ENCODE results near the gene SLC12A3. TPM values are rescaled to one million over a fixed set of nuclear protein-coding genes. Genes with fewer than 3 reads are reported as not detected.
"Not testable (repeated sequence)": the region's sequence is repeated elsewhere in the genome, so short reads cannot be mapped to it uniquely, and the experiment has no call there.

SLC12A3 gene
- total RNA-seq, 2 donors from 2014 or later: not detected

DNA sequence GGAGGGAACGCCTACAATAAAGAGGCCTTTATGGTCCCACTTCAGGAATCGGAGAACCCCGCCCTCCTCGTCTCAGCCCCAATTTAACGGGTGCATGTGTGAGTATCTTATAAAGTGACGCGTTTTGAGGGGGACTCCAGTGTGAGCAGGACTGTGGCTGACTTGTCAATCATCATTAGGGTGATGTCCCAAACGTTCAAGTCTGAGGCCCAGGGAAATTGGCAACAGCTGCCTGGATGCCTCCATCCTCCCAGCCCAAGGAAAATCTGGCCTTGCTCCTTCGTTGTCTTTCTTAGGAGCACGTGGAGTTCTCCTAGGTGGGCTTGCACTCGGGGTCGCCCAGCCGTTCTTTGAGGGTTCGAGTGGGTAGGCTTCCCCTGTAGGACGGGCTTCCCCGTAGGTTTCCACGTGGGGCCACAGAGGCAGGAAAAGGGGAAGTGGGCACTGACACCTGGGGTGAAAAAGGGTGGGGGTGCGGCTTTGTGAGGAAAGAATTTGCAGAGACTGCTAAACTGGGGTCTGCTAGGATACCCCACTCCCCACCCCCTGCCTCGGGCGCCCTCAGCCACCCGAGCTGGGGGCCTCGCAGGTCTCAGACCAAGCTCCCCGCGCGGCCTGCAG lies 66.4 kb downstream of the SLC12A3 start:
- DNase-seq (no peak), ATAC-seq (replicated peaks in 1 of 2) (no peak)
- Mint-ChIP-seq H3K9me3 (no peaks in the 10 kb centered on the region), H3K27me3 (ENCODE audit: low read depth) (no peaks in the 10 kb centered on the region), H3K4me3 (peak overlapping the region; percentile 99 to 100), H3K27ac (peak overlapping the region; percentile 97), H3K4me1 (ENCODE audit: low read depth) (peaks cover 31% of the 10 kb centered on the region), H3K36me3 (ENCODE audit: insufficient read depth in 2 of 2) (peaks cover 30 to 40% of the 10 kb centered on the region in 2 donors)

DNA sequence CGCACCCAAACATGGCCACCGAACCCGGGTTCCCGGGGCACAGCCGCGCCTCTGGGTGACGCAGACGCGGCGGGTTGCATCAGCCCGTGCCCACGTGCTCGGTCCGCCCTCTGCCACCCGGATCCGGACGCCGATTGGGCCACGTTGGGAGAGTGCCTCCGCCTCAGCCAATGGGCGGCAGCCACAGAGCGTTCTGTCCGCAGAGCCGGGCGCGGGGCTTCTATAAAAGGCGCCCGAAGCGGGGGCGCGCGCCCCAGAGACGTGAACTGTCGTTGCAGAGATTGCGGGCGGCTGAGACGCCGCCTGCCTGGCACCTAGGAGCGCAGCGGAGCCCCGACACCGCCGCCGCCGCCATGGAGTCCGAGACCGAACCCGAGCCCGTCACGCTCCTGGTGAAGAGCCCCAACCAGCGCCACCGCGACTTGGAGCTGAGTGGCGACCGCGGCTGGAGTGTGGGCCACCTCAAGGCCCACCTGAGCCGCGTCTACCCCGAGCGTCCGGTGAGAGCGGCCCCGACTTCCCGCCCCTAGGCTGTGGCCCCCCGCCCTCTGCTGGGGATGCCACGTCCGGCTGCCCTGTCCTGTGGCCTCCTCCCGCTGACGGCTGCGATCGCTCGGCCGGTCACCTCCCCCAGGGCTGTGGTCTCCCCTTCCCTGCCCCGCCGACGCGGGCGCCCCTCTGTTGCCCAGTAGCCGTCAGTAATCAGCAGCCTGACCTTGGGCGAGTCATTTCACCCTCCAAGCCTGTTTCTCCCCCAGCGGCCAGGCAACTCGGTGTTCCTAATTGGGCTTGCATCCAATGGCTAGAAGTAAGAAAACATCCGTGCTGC lies 67.1 kb downstream of the SLC12A3 start, which contains the start of gene HERPUD1:
Gene HERPUD1, plus strand, starts transcription at position 251 of the 829 bp plus-strand sequence. Its CDS starts 103 bp downstream, at position 354.
- Mint-ChIP-seq H3K9me3 (no peaks in the 10 kb centered on the region), H3K4me3 (peak within 1 kb of the TSS; percentile 99 to 100), H3K36me3 (ENCODE audit: insufficient read depth in 2 of 2) (peaks cover 35 to 48% of the 10 kb centered on the region in 2 donors), H3K27ac (peak within 1 kb of the TSS; percentile 99), H3K27me3 (ENCODE audit: low read depth) (no peaks in the 10 kb centered on the region), H3K4me1 (ENCODE audit: low read depth) (peaks cover 39% of the 10 kb centered on the region)
- ATAC-seq (replicated peaks in 1 of 2) (peak; percentile 90 to 93), DNase-seq (peak; percentile 99)

DNA sequence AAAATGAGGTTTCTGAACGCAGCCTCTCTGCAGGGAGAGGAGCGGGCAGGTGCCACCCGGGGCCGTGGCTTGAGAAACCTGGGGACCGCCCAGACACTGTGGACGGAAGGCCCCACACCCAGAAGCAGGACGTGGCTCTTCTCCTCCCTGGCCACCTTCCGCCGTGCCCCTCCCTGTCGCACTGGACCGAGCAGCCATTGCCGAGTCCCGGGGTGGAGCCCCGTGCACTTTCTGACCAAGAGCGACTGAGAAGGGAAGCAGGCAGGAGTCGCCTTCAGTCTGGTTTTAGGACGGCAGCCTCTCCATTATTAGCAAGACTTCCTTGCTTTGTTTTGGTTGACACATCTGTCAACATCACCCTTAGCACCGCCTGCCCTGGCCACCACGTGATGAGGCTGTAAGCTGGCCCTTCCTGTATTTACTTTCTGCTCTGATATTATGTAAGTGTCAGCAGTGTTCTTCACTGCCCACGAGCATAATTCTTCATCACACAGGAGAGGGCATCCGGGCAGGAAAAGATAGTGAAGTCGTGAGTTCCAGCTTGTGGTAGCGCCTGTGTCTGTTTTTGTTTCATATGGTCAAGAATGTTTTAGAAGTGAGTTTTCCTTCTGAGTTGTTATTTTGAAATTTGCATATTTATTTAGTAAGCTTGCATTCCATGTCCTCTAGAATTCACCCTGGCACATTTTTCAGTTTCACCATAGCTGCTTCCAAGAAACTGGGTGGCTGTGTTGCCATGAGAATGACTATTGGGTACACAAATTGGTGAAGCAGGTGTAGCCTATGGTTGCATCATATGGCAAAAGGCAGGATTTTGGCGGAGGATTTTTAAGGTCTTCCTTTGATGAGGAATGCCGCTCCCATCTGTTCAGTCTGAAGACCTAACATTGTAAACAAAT lies 68.0 kb downstream of the SLC12A3 start:
- peak overlapping the region; percentile 99 for H3K27ac Mint-ChIP-seq
- H3K36me3 Mint-ChIP-seq (ENCODE audit: insufficient read depth in 2 of 2): peaks cover 40 to 56% of the 10 kb centered on the region in 2 donors

DNA sequence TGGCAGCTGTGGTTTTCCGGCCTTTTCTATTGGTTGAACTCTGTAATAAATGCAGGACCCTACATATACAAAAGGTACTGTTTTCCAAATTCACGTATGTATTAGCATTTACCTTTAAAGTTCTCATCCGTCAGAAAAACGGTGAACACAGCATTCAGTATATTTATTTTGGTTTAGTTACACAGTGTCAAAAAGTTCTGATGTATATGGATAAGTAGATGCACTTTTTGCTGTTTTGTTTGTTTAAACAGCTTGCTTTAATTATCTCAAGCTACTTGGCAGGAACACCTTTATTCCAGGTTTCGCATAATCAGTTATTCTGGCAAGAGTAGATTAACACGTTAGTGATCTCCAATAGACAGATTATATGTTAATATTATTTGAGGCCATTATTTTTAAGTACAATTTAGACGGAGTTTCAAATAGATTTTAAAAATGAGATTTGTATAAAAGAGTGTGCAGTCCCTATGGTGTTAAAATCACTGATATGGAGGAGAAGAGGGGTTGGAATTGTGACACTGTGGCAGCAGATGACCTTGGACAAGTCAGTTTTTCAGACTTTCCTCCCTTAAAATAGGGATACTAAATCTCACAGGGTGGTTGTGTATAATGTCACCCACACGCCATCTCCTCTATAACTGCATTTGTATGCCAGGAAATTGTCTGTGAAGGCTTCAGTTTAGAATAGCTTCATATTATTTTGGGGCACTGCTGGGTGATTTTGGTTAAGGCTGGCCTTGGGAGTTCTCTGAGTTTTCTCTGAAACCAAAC lies 69.0 kb downstream of the SLC12A3 start:
- ATAC-seq (replicated peaks in 1 of 2): no peak
- no peaks in the 10 kb centered on the region for H3K27me3 Mint-ChIP-seq (ENCODE audit: low read depth)
- peak overlapping the region; percentile 99 for H3K27ac Mint-ChIP-seq
- peak overlapping the region; percentile 99 to 100 for H3K4me3 Mint-ChIP-seq
- H3K36me3 Mint-ChIP-seq (ENCODE audit: insufficient read depth in 2 of 2): peaks cover 47 to 64% of the 10 kb centered on the region in 2 donors
- peaks cover 58% of the 10 kb centered on the region for H3K4me1 Mint-ChIP-seq (ENCODE audit: low read depth)
- no peak for DNase-seq
- H3K9me3 Mint-ChIP-seq: no peaks in the 10 kb centered on the region

More for the DNA sequence above, 68.0 kb downstream of the SLC12A3 start:
- H3K9me3 Mint-ChIP-seq: no peaks in the 10 kb centered on the region
- ATAC-seq (replicated peaks in 1 of 2) (peak; percentile 4 to 13), DNase-seq (peak; percentile 48 to 70)
- H3K27me3 Mint-ChIP-seq (ENCODE audit: low read depth): no peaks in the 10 kb centered on the region
- peak overlapping the region; percentile 99 to 100 for H3K4me3 Mint-ChIP-seq
- peaks cover 47% of the 10 kb centered on the region for H3K4me1 Mint-ChIP-seq (ENCODE audit: low read depth)

DNA sequence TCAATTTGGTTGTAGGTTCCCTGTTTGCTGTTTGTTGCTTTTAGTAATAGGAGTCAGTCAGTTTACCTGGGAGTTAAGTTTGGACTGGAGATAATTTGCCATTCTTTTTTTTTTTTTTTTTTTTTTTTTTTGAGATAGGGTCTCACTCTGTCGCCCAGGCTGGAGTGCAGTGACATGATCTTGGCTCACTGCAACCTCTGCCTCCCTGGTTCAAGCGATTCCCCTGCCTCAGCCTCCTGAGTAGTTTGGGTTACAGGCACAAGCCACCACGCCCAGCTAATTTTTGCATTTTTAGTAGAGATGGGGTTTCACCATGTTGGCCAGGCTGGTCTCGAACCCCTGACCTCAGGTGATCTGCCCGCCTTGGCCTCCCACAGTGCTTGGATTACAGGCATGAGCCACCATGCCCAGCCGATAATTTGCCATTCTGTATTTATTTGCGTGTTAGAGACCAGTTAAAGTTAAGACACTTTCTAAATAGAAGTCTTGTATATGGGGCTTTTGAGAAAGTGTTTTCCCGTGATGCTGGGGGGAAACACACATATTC lies 69.7 kb downstream of the SLC12A3 start:
- Mint-ChIP-seq H3K36me3 (ENCODE audit: insufficient read depth in 2 of 2) (peaks cover 52 to 71% of the 10 kb centered on the region in 2 donors), H3K27ac (peak overlapping the region; percentile 99), H3K4me3 (peak overlapping the region; percentile 99 to 100), H3K4me1 (ENCODE audit: low read depth) (peaks cover 64% of the 10 kb centered on the region)
- H3K9me3 Mint-ChIP-seq; DNase-seq; ATAC-seq (replicated peaks in 1 of 2); H3K27me3 Mint-ChIP-seq (ENCODE audit: low read depth): not testable (repeated sequence)

DNA sequence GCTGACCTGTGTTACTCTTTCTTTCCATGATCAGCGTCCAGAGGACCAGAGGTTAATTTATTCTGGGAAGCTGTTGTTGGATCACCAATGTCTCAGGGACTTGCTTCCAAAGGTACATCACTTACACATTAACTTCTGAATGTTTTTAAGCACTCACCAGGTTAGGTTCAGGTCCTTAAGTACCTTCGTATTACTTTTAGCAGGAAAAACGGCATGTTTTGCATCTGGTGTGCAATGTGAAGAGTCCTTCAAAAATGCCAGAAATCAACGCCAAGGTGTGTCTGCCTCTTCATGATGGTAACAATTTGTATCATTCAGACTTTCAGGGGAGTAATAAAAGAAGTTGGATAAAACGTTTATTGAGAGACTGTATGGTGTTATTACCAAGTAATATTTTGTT lies 70.2 kb downstream of the SLC12A3 start:
- Mint-ChIP-seq H3K4me1 (ENCODE audit: low read depth) (peaks cover 69% of the 10 kb centered on the region), H3K9me3 (no peaks in the 10 kb centered on the region), H3K27ac (peak overlapping the region; percentile 99), H3K36me3 (ENCODE audit: insufficient read depth in 2 of 2) (peaks cover 57 to 76% of the 10 kb centered on the region in 2 donors), H3K4me3 (peak overlapping the region; percentile 99 to 100), H3K27me3 (ENCODE audit: low read depth) (no peaks in the 10 kb centered on the region)
- no peak for DNase-seq
- no peak for ATAC-seq (replicated peaks in 1 of 2)

DNA sequence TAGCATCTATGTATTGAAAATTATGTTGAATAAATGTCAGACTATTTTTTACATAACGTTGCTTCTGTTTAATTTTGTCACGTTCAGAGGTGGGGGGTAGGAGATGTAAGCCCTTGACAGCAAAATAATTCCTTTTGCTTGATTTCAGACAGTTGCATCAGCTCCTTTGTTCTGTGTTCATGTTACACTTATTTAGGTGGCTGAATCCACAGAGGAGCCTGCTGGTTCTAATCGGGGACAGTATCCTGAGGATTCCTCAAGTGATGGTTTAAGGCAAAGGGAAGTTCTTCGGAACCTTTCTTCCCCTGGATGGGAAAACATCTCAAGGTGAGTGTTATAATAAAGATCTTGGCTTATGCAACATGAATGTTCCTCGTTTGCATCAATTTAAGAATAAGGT lies 71.5 kb downstream of the SLC12A3 start:
- ATAC-seq (replicated peaks in 1 of 2): no peak
- Mint-ChIP-seq H3K36me3 (ENCODE audit: insufficient read depth in 2 of 2) (peaks cover 59 to 79% of the 10 kb centered on the region in 2 donors), H3K27ac (peak overlapping the region; percentile 99), H3K9me3 (no peaks in the 10 kb centered on the region), H3K4me3 (peak overlapping the region; percentile 99 to 100), H3K27me3 (ENCODE audit: low read depth) (no peaks in the 10 kb centered on the region), H3K4me1 (ENCODE audit: low read depth) (peaks cover 67% of the 10 kb centered on the region)
- DNase-seq: no peak

DNA sequence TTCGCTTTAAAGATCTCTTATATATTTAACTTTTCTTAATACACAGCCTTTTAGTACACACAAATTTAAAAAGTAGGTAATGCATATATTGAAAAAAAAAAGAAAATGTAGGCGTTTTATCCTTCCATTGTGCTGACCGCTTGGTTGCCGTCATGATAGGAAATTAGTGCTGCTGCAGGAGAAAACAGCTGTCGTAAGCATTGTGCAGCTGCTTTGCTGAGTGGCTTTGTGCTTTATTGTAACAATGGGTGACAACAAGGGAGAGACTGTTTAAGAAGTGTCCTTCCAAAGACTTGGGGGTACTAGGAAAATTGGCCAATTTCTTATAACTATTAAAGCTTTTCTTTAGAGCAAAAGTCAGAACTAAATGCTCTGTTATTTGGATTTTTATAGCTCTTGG lies 71.9 kb downstream of the SLC12A3 start:
- H3K36me3 Mint-ChIP-seq (ENCODE audit: insufficient read depth in 2 of 2): peaks cover 59 to 82% of the 10 kb centered on the region in 2 donors
- no peaks in the 10 kb centered on the region for H3K27me3 Mint-ChIP-seq (ENCODE audit: low read depth)
- DNase-seq: no peak
- no peaks in the 10 kb centered on the region for H3K9me3 Mint-ChIP-seq
- H3K4me3 Mint-ChIP-seq: peak overlapping the region; percentile 99 to 100
- peaks cover 71% of the 10 kb centered on the region for H3K4me1 Mint-ChIP-seq (ENCODE audit: low read depth)
- no peak for ATAC-seq (replicated peaks in 1 of 2)
- H3K27ac Mint-ChIP-seq: peak overlapping the region; percentile 99

DNA sequence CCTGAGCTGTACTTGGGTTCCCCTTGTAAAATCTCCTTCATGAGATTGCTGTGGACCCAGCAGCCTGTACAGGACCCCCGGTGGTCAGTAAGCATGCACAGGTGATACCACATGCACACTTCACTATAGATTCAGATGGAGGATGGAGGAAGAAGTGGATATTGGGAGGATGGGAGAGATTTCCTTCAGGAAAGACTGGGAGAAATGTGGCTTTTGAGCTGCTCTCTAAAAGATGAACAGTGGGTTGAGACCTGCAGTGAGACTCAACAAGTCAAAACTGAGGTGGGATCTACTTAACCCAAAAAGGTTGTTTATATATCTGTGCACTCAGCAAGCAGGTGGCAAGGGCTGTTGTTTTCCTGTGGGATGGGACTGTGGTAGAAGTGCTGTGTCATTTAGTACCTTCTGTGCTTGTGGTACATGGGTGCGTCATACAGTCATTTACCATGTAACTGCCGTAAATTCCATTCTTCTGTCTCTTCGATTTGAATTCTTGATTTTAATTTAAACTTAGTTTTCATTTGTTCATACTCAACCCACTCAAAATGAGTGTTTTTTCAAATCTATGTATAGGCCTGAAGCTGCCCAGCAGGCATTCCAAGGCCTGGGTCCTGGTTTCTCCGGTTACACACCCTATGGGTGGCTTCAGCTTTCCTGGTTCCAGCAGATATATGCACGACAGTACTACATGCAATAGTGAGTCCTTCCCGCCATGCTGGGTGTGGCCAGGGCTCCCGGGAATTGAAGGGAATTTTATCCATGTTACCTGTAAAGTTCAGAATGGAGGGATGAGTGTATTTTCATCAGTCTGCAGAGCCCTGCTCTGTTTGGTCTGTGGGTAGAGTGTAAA lies 73.9 kb downstream of the SLC12A3 start:
- Mint-ChIP-seq H3K4me3 (peak overlapping the region; percentile 99 to 100), H3K4me1 (ENCODE audit: low read depth) (peaks cover 91% of the 10 kb centered on the region), H3K36me3 (ENCODE audit: insufficient read depth in 2 of 2) (peaks cover 54 to 77% of the 10 kb centered on the region in 2 donors), H3K27me3 (ENCODE audit: low read depth) (no peaks in the 10 kb centered on the region), H3K9me3 (no peaks in the 10 kb centered on the region), H3K27ac (peak overlapping the region; percentile 99)
- peak; percentile 71 to 80 for DNase-seq
- ATAC-seq (replicated peaks in 1 of 2): peak; percentile 84 to 85

DNA sequence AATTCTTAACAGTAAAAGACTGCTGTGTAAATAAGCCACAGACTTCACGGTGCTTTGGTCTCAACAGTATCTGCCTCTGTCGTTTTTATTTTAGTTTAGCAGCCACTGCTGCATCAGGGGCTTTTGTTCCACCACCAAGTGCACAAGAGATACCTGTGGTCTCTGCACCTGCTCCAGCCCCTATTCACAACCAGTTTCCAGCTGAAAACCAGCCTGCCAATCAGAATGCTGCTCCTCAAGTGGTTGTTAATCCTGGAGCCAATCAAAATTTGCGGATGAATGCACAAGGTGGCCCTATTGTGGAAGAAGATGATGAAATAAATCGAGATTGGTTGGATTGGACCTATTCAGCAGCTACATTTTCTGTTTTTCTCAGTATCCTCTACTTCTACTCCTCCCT lies 74.8 kb downstream of the SLC12A3 start:
- ATAC-seq (replicated peaks in 1 of 2) (no peak), DNase-seq (no peak)
- peaks cover 49 to 75% of the 10 kb centered on the region in 2 donors for H3K36me3 Mint-ChIP-seq (ENCODE audit: insufficient read depth in 2 of 2)
- peak overlapping the region; percentile 99 for H3K27ac Mint-ChIP-seq
- H3K4me3 Mint-ChIP-seq: peak overlapping the region; percentile 99 to 100
- H3K27me3 Mint-ChIP-seq (ENCODE audit: low read depth): no peaks in the 10 kb centered on the region
- H3K4me1 Mint-ChIP-seq (ENCODE audit: low read depth): peaks cover 98% of the 10 kb centered on the region
- no peaks in the 10 kb centered on the region for H3K9me3 Mint-ChIP-seq

DNA sequence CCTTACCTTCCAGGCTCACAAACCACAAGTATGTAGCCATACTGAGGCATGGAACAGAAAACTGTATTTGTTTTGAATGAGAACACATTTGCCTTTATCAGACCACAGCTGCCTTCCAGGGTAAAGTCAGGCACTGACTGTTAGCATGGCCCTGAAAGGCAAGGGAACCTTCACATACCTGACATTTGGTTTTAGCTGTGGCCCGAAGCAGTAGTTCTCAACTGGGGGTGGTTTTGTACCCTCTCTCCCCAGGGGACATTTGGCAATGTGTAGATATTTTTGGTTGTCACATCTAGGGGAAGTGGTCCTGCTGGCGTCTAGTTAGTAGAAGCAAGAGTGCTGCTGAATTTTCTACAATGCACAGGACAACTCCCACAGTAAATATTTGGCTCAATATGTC lies 76.1 kb downstream of the SLC12A3 start:
- no peak for ATAC-seq (replicated peaks in 1 of 2)
- Mint-ChIP-seq H3K4me1 (ENCODE audit: low read depth) (peaks cover 95% of the 10 kb centered on the region), H3K27me3 (ENCODE audit: low read depth) (no peaks in the 10 kb centered on the region), H3K9me3 (no peaks in the 10 kb centered on the region), H3K36me3 (ENCODE audit: insufficient read depth in 2 of 2) (peaks cover 44 to 68% of the 10 kb centered on the region in 2 donors), H3K4me3 (peak overlapping the region; percentile 27 to 41), H3K27ac (no peak overlapping the region)
- DNase-seq: no peak
